Heart right ventricle (tissue), 16 donors: ENCODE results near the gene DKK3. TPM values are rescaled to one million over a fixed set of nuclear protein-coding genes. Genes with fewer than 3 reads are reported as not detected.

Experiments
- ATAC-seq, 8 donors: fragments of 200-7000 bp; cut with Tn5 transposase; one replicate each; pipeline ENCODE4 v1.9.1; 2020; ENCODE audit warnings: mild to moderate bottlenecking in 8 of 8, moderate library complexity in 8 of 8, moderate number of reproducible peaks in 1 of 8
- DNase-seq, 2 donors: peaks; one replicate each; pipeline ENCODE4 v3.0.0-alpha.2; 2020
- H3K27ac ChIP-seq, 10 donors: fragments of 200-600 bp; sonication (generic) in 2 of 10; one replicate each; pipeline versions ENCODE4 v1.5.0 to v1.8.0; 2020 to 2022; ENCODE audit warnings: mild to moderate bottlenecking in 3 of 10
- H3K27me3 ChIP-seq, 7 donors: fragments of 200-600 bp; one replicate each; pipeline ENCODE4 v1.8.0; 2021 to 2022; ENCODE audit warnings: mild to moderate bottlenecking in 2 of 7
- H3K36me3 ChIP-seq, 9 donors: fragments of 200-600 bp; sonication (generic) in 1 of 9; one replicate each; pipeline versions ENCODE4 v1.5.0 to v1.8.0; 2020 to 2022; ENCODE audit warnings: mild to moderate bottlenecking in 2 of 9
- H3K4me1 ChIP-seq, 9 donors: fragments of 200-600 bp; sonication (generic) in 1 of 9; one replicate each; pipeline versions ENCODE4 v1.5.0 to v1.8.0; 2020 to 2022; ENCODE audit warnings: mild to moderate bottlenecking in 4 of 9
- H3K4me3 ChIP-seq, 10 donors: fragments of 200-600 bp; sonication (generic) in 2 of 10; one replicate each; pipeline versions ENCODE4 v1.5.0 to v1.8.0; 2020 to 2022; ENCODE audit warnings: mild to moderate bottlenecking in 7 of 10, moderate library complexity in 2 of 10
- H3K9me3 ChIP-seq, 11 donors: fragments of 200-600 bp in 10 of 11; sonication (generic) in 2 of 11; one replicate each; pipeline versions ENCODE4 v1.5.0 to v1.8.0; 2013 to 2022; ENCODE audit warnings: mild to moderate bottlenecking in 2 of 11, control low read depth in 1 of 11, moderate library complexity in 1 of 11
- WGBS, 2 donors: extraction: QIAGEN DNeasy Blood & Tissue Kit; methylation state at CpG; one replicate each; pipeline ENCODE4 v1.1.7; 2013; ENCODE audit warnings: inconsistent platforms in 1 of 2; 5-methylcytosine and 5-hydroxymethylcytosine counted together
- intact Hi-C, 10 donors: fragments of 100-400 bp; cut with DNase I; formaldehyde crosslinking; loops; one replicate each; pipeline versions ENCODE4 v1.11.1 to v1.14.2; 2022
- polyA plus RNA-seq, 2 donors: library from polyadenylated mRNA; stranded (reverse); fragments of 200-250 nt; gene quantifications; one replicate each; pipeline ENCODE4 v1.2.3, GENCODE V29; 2013
- total RNA-seq, 10 donors: library from RNA; stranded (reverse); fragmentation: NEBNext Ultra II Directional in 3 of 10; extraction: Animal tissue kit (Norgen Biotek cat#: 25700) in 3 of 10; gene quantifications; one replicate each; pipeline versions ENCODE4 v1.2.1 to v1.2.4, GENCODE V29; 2021 to 2023
- TF ChIP-seq, protein P1 (sequence below), 9 donors: fragments of 200-600 bp; sonication (generic) in 2 of 9; IDR thresholded peaks; one replicate each; pipeline versions ENCODE4 v1.5.0 to v1.8.0; 2021 to 2022; ENCODE audit warnings: antibody characterized with exemption in 9 of 9, mild to moderate bottlenecking in 5 of 9, moderate library complexity in 1 of 9
- donor health status: Arrhythmogenic right ventricular cardiomyopathy.
- donor health status: ischemic (EF 13 %, LVEDD 7.1; RV severe dilation, severe dysfunction).
- donor health status: healthy with polysubstance abuse.
- donor health status: DM: no; HTN: yes; CAD: no.
- donor health status: DM: no; HTN: no; CAD: no.
- donor health status: ischemic (EF 25% LVEDD 6.9; RV normal size, moderate dysfunction).
- donor health status: ischemic (EF 25% LVEDD 5.7; RV mildly dilated, moderate dysfunction).
- donor health status: healthy.
- donor health status: DM: yes; HTN: yes; CAD: no.
- donor health status: Ischemic cardiomyopathy.
- donor health status: ischemic (EF 35%, LVEDD 5.7; RV mildly dilated, moderate dysfunction).
- donor health status: nonischemic (EF 11% LVEDD 7.7; RV severe dilation, severe dysfunction).
- donor health status: DM: yes; HTN: yes; CAD: no.
- donor health status: PGD.
- donor health status: ischemic (EF 29% LVEDD 5.4; RV normal size, mild dysfunction).
- donor health status: nonischemic (EF 23%, LVEDD 6.1; RV moderate dilation, normal function).

DKK3 gene
- total and polyA plus RNA-seq, 12 donors = 113 to 1,034 (median 601) TPM

DNA sequence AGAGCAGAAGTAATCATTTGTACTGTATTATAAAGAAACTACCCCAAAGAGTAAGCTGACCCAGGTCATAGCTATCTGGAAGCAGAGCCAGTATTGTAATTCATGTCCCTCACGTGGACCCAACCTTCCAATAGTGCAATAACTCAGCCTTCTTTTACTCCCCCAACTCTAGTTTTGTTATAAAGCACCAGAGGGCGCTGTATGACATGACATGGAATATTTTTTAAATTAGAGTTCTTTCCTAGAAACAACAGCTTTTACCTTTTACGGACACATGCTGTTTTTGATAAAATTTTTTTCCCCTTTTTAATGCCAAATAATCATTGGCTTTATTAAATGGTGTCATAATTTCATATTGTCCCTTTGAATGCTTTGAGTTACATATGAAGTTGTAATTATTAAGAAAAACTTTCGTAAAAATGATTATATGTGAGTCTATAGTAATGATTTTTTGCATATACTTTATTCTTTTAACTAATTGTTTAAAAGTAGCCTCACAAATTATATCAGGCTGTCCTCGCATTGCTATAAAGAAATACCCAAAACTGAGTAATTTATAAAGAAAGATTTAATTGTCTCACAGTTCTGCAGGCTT, 76.9 kb downstream of the DKK3 start:
- TF ChIP-seq, protein P1, sequence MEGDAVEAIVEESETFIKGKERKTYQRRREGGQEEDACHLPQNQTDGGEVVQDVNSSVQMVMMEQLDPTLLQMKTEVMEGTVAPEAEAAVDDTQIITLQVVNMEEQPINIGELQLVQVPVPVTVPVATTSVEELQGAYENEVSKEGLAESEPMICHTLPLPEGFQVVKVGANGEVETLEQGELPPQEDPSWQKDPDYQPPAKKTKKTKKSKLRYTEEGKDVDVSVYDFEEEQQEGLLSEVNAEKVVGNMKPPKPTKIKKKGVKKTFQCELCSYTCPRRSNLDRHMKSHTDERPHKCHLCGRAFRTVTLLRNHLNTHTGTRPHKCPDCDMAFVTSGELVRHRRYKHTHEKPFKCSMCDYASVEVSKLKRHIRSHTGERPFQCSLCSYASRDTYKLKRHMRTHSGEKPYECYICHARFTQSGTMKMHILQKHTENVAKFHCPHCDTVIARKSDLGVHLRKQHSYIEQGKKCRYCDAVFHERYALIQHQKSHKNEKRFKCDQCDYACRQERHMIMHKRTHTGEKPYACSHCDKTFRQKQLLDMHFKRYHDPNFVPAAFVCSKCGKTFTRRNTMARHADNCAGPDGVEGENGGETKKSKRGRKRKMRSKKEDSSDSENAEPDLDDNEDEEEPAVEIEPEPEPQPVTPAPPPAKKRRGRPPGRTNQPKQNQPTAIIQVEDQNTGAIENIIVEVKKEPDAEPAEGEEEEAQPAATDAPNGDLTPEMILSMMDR (IDR thresholded peaks at IDR 0.05) = peak; percentile 40 to 79 (median 73)
- Histone ChIP-seq H3K4me3 (no peak overlapping the region), H3K36me3 (peaks cover 0 to 90% (median 21%) of the 10 kb centered on the region in 9 donors), H3K27ac (no peak overlapping the region), H3K27me3 (no peaks in the 10 kb centered on the region), H3K4me1 (peaks cover 0 to 6% (median 0%) of the 10 kb centered on the region in 9 donors), H3K9me3 (peaks cover 0 to 9% (median 0%) of the 10 kb centered on the region in 11 donors)
- 56 to 64% methylated on average over 5 of the region's 5 CpGs for WGBS, 2 donors
- DNase-seq (peak in 1 of 2 donors; percentile 27), ATAC-seq (peak in 6 of 8 donors; percentile 55 to 73 (median 63))
- intact Hi-C loops = loop anchor here (1.0 to 10.0 kb wide), 7 partner anchors 111 to 353 kb away; no protein-coding TSS in a partner anchor

DNA sequence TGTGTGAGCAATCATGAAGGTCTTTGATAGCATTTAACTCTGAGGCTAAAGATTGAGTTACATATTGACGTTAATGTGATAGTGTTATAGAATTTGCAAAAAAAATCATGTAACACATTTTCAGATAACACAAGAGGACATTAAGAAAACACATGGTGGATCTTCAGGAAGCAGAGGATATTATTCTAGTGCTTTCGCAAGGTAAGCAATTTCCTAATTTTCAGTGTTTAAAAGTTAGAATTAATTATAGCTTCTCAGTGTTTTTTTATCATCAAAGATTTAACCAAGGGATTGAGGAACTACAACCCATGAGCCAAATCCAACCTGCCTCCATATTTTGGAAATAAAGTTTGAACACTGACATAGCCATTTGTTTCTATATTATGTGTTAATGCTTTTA, 78.5 kb downstream of the DKK3 start:
- Histone ChIP-seq H3K4me1 (peaks cover 0 to 3% (median 0%) of the 10 kb centered on the region in 9 donors), H3K9me3 (peaks cover 0 to 12% (median 0%) of the 10 kb centered on the region in 11 donors), H3K27me3 (no peaks in the 10 kb centered on the region), H3K4me3 (no peak overlapping the region), H3K27ac (no peak overlapping the region), H3K36me3 (peaks cover 0 to 82% (median 21%) of the 10 kb centered on the region in 9 donors)
- intact Hi-C loops = loop anchor here (2.0 to 10.0 kb wide), 7 partner anchors 112 to 355 kb away; no protein-coding TSS in a partner anchor
- no peak for ATAC-seq
- WGBS, 2 donors = 74 to 84% methylated on average over 2 of the region's 2 CpGs
- no peak for DNase-seq
- TF ChIP-seq, protein P1 (IDR thresholded peaks at IDR 0.05) = no peak

DNA sequence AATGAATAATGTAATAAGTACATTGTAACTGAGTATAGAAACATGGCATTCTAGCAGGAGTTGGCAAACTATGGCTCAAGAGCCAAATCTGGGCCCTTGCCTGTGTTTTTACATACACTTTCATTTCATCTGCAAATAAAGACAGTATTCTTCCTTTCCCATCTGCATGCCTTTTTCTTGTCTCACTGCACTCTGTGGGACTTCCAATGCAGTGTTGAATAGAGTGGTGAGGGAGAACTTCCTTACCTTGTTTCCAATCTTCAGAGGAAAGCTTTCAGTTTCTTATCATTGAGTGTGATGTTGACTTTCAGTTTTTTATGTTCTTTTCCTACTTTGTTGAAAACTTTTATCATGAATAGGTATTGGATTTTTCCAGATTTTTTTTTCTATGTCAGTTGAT, 84.6 kb downstream of the DKK3 start:
- DNase-seq = no peak
- H3K27me3 ChIP-seq = no peaks in the 10 kb centered on the region
- H3K9me3 ChIP-seq = peaks cover 0 to 12% (median 0%) of the 10 kb centered on the region in 11 donors
- no peak for ATAC-seq
- H3K4me3 ChIP-seq = no peak overlapping the region
- H3K4me1 ChIP-seq = peaks cover 0 to 14% (median 0%) of the 10 kb centered on the region in 9 donors
- peak overlapping the region in 1 of 10 donors; percentile 1 for H3K27ac ChIP-seq
- TF ChIP-seq, protein P1 (IDR thresholded peaks at IDR 0.05) = no peak
- H3K36me3 ChIP-seq = peaks cover 0 to 79% (median 9%) of the 10 kb centered on the region in 9 donors
- intact Hi-C loops = loop anchor here in 3 of 10 donors (10.0 kb wide), 2 partner anchors 119 to 361 kb away; no protein-coding TSS in a partner anchor

DNA sequence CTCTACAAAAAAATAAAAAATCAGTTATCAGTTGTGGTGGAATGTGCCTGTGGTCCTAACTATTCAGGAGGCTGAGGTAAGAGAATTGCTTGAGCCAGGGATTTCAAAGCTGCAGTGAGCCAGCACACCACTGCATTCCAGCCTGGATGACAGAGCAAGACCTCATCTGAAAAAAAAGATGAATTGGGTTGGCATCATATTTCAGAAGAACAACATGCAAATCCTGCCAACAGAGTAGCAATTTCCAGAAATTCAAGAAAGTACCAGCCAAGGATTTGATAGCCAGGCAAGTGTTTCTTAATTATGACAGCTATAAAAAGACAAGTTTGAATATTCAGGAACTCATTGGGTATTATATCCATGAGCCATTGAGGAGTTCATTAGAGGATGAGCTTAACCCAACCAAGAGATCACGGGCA, 91.4 kb downstream of the DKK3 start:
- WGBS, 2 donors = 94 to 98% methylated on average over 1 of the region's 1 CpG
- no peak for DNase-seq
- Histone ChIP-seq H3K4me1 (peaks cover 0 to 19% (median 7%) of the 10 kb centered on the region in 9 donors), H3K27ac (peak overlapping the region in 5 of 10 donors; percentile 3 to 51 (median 11)), H3K36me3 (peaks cover 0 to 57% (median 3%) of the 10 kb centered on the region in 9 donors), H3K9me3 (no peaks in the 10 kb centered on the region), H3K27me3 (no peaks in the 10 kb centered on the region), H3K4me3 (no peak overlapping the region)
- TF ChIP-seq, protein P1 (IDR thresholded peaks at IDR 0.05) = no peak
- ATAC-seq = peak in 5 of 8 donors; percentile 34 to 73 (median 45)
- intact Hi-C loops = loop anchor here in 3 of 10 donors (10.0 kb wide), 2 partner anchors 102 to 112 kb away; no protein-coding TSS in a partner anchor
